GM12865 (cell line): Measurements from ENCODE around the gene FGF21.

Experiments
- DNase-seq: peaks from one replicate; pipeline ENCODE4 v3.0.0; 2010; ENCODE audit warnings: low read depth
- H3K4me3 ChIP-seq: 2 replicates; pipeline ENCODE4 v1.5.1; 2011; ENCODE audit warnings: mild to moderate bottlenecking, low read depth, low read length, control low read depth
- CTCF ChIP-seq: IDR thresholded peaks from 2 replicates; pipeline ENCODE4 v1.5.1; 2011; ENCODE audit warnings: low read length, control low read depth, low read depth, inconsistent platforms; ENCODE audit not compliant: insufficient read depth; ENCODE audit errors: missing control alignments

Gene FGF21

GRCh38 chr19:48731452-48731851 is 23.9 kb upstream of the FGF21 start:
- no peak overlapping the region for H3K4me3 ChIP-seq
- TF ChIP-seq CTCF, result no peak
- DNase-seq, result no peak

DNA sequence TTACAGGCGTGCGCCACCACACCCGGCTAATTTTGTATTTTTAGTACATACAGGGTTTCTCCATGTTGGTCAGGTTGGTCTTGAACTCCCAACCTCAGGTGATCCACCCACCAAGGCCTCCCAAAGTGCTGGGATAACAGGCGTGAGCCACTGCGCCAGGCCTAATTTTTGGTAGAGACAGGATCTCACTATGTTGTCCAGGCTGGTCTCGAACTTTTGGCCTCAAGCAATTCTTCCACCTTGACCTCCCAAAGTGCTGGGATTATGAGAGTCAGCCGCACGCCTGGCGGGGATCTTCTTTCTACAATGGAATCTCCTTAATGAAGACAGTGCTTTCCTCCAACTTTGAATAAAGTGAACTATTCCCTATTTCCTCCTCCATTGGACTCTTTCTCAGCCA is 20.7 kb upstream of the FGF21 start:
- H3K4me3 ChIP-seq, result no peak overlapping the region
- no peak for DNase-seq

DNA sequence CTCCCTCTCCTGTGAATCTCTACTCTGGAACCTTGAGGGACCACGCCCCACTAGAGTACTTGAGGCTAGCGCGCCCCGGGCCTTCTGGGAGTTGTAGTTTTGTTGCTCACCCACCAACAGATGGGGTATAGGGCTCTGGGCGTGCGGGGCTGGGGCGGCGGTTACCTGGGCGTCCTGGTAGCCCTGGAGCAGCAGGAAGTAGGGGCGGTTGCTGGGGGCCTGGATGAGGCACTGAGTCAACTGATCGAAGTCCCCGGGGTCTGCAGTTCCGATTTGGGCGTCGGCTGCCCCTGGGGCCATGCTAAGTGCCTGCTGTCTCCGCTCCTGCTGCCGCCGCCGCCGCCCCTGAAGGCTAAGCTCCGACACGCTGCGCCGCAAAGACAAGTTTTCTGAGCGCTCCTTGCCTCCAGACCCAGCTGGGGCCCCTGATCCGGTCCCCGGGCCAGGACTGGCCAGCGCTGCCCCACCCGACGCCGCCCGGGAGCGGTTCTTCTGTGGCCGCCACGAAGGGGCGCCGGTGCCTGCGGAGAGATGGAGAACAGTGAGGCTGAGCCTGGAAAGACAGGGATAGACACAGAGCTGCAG is 20.2 kb upstream of the FGF21 start:
- no peak for TF ChIP-seq CTCF
- no peak for DNase-seq
- no peak overlapping the region for H3K4me3 ChIP-seq

More for the DNA sequence above, 20.7 kb upstream of the FGF21 start:
- no peak for TF ChIP-seq CTCF

- H3K4me3 ChIP-seq, result no peak overlapping the region
- no peak for TF ChIP-seq CTCF
- no peak for DNase-seq
These were observed 17.8 kb upstream of the FGF21 start for GRCh38 chr19:48737360-48737998.

- peak; percentile 88 for DNase-seq
These were observed 16.5 kb upstream of the FGF21 start for GRCh38 chr19:48738557-48739403.

More at GRCh38 chr19:48738557-48739403, 16.5 kb upstream of the FGF21 start:
- peak; percentile 36 for TF ChIP-seq CTCF
- H3K4me3 ChIP-seq, result peak overlapping the region; percentile 3; the same call in 1 of the 2 replicates
